ENCODE results near the gene CALB2.

DNA sequence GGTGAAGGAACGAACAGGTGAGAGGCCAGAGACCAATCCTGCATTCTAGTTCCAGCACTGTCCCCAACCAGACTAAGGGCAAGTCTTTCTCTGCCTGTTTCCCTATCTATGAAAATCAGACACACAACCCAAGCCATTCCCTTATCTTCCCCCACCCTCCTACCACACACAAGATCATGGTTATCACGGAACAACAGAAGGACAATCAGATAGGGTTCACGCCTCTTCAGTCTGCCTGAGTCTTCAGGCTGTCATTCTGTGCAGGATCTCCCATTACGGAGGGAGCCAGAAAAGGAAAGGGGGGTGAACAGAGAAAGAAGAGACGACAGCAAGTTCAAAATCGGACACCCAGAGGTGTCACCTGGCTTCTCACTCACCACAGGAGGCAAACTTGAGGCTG lies 72.2 kb downstream of the CALB2 start:
- TF ChIP-seq, protein P1, sequence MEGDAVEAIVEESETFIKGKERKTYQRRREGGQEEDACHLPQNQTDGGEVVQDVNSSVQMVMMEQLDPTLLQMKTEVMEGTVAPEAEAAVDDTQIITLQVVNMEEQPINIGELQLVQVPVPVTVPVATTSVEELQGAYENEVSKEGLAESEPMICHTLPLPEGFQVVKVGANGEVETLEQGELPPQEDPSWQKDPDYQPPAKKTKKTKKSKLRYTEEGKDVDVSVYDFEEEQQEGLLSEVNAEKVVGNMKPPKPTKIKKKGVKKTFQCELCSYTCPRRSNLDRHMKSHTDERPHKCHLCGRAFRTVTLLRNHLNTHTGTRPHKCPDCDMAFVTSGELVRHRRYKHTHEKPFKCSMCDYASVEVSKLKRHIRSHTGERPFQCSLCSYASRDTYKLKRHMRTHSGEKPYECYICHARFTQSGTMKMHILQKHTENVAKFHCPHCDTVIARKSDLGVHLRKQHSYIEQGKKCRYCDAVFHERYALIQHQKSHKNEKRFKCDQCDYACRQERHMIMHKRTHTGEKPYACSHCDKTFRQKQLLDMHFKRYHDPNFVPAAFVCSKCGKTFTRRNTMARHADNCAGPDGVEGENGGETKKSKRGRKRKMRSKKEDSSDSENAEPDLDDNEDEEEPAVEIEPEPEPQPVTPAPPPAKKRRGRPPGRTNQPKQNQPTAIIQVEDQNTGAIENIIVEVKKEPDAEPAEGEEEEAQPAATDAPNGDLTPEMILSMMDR (IDR thresholded peaks at IDR 0.05) = no peak
- TF ChIP-seq PHF8 (IDR thresholded peaks at IDR 0.05; ENCODE audit: borderline replicate concordance, low read depth) = no peak
- no peak for TF ChIP-seq CEBPB (IDR thresholded peaks at IDR 0.05)
